IPS-NIHi7 (cell line): ENCODE results near the gene SPTBN5.
A peak's percentile ranks its signal among the peaks of the same experiment; 100 is the strongest.

Source experiments
- DNase-seq: peaks from one replicate; pipeline ENCODE4 v3.0.0; 2012; ENCODE audit warnings: mixed read lengths; ENCODE audit errors: extremely low spot score

The SPTBN5 gene

DNA sequence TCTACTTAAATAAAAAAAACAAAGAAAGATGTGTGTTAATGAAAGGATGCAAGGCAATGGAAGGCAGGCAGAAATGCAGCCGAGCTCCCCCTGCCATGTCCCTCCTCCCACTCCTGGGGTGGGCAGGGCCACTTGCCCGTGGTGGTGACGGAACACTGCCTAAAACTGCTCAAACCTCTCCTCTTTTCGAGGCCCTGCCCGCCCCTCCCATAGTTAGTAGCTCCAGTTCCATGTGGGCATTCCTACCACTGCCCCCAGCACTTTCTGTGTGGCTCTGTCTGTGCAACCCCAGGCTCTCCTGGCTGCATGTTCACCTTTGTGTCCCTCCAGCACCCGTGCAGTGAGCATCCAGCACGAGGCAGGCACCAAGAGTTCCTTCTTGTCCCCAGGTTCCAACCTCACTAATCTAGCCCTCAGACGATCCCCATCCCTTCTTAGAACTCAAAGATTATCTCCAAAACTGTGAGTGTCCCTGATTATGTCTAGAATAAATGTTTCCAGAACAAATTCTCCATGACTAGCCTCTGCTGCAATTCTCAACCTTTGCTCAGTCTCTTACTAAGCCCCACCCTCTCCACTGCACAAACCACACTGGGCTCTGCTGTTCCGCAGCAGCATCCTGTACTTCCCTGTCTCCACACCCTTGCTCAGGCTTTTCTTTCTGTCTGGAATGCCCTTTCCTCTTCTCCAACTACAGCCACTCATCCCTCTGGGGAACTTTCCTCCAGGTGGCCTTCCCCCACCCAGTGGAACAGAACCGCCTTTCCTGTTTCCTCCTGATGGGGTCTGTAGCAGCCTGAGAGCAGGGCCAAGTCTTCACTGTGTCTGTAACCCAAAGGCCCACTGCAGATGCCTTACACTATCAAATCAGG lies 32.6 kb upstream of the SPTBN5 start:
- no peak for DNase-seq

GRCh38 chr15:41925086-41925608 lies 31.3 kb upstream of the SPTBN5 start:
- no peak for DNase-seq

DNA sequence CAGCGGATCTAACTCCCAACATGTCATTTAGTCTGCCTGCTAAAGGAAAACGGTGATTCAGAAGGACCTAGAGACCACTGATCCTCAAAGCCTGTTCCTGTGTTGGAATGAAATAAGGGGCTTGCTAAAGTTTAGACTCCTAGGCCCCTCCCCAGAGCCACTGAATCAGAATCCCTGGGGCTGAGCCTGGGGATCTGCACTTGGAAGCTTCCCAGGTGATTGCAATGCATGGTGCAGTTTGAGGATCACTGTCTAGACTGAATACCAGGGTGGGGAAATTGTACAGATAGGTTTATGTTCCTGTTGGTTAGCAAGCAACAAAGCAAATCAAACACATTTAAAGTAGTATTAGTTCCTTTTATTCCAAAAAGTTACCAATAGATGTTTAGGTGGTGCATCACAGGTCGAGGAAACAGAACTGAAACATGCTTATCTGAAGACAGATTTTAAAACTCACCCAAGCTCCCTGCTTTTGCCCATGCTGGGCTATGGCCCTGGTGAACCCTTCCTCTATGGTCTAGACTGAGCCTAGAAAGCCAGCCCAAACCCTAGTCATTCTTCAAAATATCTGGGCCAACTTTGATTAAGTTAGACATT lies 29.6 kb upstream of the SPTBN5 start:
- no peak for DNase-seq

DNA sequence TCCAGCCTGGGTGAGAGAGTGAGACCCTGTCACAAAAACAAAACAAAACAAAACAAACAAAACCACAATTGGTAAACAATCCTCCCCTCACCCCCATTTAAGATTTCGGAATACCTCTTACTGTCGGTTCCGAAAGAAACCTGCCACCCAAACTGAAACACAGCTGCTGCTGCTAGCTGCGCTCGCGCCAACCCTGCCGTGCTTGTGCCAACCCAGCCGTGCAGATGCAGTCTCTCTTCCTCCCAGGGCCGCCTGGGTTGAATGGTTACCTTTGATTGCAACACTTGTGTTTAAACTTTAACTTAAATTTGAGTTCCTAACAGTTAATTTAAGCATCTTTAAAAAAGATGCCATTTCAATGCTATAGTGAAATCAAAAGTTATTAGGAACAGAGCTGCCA lies 28.5 kb upstream of the SPTBN5 start:
- DNase-seq: no peak

- no peak for DNase-seq
These were observed 27.8 kb upstream of the SPTBN5 start for GRCh38 chr15:41921639-41922038.

DNA sequence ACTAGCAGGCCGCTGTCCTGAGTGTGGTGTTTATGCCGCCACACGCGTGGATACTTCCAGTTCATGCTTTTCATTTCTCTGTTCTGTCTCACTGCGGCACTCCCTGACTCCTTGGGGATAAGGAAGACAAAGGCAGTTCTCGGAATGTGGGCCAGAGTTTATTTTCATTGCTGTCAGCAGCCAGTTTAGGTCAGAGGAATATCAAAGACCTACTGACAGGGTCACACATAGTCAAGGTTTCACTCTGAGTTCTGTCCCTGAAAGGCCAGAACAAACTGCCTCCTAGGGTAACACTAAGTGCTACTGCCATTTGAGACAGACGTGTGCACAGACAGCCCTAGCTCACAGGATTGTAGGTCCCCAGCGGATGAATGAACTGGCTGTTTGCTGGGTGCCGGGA lies 27.3 kb upstream of the SPTBN5 start:
- no peak for DNase-seq

- no peak for DNase-seq
These were observed 26.2 kb upstream of the SPTBN5 start for GRCh38 chr15:41919954-41920538.

GRCh38 chr15:41919201-41919820 lies 25.5 kb upstream of the SPTBN5 start:
- DNase-seq: no peak

DNA sequence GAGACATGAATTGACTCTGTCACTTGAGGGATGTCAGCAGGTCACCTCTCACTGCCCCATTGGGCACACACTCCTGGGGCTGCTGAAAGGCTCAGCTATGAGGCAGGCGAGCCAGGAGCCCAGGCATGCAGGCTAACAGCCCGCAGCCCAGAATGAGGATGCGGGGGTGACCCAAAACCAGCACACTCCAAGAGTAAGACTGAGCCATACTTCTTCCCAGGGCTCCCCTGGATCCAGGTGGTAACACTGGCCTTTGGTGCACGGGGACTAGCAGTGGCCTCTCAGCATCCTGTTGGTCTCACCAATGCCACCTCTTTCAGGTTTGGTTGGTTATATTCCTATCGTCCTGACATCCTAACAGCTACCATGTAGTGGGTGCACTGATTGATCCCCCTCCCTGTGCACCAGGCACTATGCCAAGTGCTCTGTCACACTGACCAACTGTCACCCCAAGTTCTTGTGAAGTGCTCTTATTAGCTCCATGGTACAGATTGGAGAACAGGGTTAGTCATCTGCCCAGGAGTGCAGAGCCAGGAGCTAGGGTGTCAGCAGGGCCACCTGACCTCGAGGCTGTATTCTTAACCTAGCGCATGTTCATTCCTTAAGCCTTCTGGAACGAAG lies 24.8 kb upstream of the SPTBN5 start:
- no peak for DNase-seq

- DNase-seq: no peak
These were observed 24.0 kb upstream of the SPTBN5 start for GRCh38 chr15:41917767-41918430.

DNA sequence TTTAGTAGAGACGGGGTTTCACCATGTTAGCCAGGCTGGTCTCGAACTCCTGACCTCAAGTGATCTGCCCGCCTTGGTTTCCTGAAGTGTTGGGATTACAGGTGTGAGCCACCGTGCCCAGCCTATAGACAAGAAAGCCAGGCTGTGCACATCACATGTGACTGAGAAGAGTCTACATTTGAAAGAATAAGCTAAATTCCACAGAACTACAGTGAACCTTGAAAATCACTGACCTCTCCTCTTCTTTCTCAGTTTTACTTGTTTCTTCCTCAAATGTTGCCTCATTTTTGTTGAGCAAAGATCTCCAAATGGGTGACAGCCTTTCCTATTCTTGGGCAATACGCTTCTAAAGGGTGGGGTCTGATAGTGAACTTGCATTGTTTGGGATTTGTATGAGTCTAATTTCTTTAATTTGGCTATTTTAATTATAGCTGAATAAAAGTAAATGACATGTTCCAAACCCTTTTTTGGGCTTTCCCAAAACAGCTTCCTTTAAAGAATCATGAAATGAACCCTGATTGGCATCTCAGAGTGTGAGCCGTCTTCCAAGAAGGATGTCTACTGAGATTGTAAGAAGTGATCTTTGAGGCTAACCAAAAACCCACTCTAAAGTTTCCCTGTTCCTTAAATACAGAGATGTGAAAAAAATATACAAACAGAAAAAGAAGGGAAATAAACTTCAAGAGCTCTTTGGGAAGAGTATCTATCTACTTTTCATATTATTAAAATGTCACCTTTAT lies 21.6 kb upstream of the SPTBN5 start:
- DNase-seq: no peak

DNA sequence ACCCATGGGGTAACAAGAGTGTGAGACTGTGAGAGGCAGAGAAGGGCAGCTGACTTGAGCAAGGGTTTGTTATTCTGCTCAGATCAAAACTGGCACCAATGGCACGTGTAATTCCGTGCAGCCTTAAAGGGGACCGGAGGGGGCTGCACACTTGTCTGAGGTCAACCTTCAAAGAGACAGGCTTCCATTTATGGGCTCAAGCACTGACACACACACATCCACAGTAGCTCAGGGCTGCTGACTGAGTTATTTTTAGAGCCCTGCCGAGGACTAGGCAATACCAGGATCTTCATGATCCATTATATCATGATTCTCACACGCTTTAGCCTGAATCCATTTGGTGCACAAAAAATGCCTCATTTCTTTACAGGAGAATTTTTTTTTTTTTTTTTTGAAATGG lies 20.6 kb upstream of the SPTBN5 start:
- DNase-seq: no peak

DNA sequence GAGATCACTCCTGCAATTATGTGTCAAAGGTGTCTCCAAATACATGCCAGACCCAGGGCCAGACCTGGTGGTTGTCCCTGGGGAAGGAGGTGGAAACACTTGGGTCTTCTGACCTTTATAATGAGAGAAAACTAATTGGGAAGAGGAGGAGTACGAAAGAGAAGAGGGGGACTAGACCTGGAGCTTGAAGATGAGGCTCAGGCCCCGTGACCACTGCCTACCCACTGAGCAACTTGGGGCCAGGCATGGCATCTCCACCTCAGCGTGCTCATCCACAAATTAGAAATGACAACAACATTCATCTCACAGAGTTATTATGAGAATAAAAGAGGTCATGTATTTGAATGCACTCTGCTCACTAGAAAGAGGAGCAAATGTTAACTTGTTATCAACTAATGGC lies 19.4 kb upstream of the SPTBN5 start:
- no peak for DNase-seq

- no peak for DNase-seq
These were observed 18.0 kb upstream of the SPTBN5 start for GRCh38 chr15:41911691-41912345.

DNA sequence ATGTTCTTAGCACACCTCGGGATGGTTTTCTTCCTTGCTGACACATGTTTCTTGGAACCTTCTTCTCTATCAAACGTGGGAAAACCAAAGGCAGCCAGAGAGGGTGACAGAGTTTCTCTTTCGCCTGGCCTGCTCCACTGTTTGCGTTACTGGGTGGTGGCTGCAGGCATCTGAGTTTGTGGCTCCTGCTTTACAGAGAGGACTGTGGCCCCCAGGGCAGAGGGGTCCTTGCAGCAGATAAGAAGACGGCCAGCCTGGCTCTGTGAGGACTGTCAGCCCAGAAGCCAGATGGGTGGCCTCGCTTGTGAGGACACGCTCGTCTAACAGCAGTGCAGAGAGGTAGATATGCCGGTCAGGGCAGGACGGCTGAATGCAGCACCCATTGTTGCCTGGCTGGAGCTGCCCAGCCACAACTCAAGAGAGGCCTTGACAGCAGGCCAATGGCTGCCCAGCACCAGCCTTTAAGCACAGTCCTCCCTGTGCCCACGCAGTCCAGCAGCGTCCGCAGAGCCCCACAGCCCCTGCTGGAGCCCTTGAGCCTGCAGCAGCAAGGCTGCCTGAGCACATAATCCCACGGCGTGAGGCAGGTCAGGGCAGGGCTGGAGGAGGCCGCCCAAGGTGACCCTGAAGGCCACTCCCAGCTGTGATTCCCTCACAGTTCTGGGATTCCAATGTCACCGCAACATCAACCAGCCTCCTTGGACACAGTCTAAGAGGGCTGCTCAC lies 15.0 kb upstream of the SPTBN5 start:
- DNase-seq: no peak

DNA sequence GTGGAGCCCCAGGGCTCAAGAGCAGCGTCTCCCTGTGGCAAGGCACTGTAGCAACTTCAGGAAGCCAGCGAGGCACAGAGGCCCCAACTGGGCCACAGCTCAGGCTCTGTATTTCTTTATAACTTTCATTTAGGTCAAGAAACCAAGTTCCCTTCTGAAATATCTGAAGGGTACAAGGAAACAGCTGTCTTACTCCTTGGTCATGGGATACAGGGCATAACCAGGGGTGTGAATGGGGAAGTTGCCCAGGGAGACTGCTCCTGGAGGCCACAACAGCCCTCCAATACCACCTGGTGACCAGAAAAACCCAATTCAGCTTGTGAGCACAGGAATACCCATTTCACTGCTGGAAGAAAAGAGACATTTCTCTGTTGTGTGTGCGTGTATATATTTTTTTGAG lies 13.3 kb upstream of the SPTBN5 start:
- DNase-seq: no peak

- no peak for DNase-seq
These were observed 12.8 kb upstream of the SPTBN5 start for GRCh38 chr15:41906608-41907007.

- no peak for DNase-seq
These were observed 11.4 kb upstream of the SPTBN5 start for GRCh38 chr15:41905036-41905793.

DNA sequence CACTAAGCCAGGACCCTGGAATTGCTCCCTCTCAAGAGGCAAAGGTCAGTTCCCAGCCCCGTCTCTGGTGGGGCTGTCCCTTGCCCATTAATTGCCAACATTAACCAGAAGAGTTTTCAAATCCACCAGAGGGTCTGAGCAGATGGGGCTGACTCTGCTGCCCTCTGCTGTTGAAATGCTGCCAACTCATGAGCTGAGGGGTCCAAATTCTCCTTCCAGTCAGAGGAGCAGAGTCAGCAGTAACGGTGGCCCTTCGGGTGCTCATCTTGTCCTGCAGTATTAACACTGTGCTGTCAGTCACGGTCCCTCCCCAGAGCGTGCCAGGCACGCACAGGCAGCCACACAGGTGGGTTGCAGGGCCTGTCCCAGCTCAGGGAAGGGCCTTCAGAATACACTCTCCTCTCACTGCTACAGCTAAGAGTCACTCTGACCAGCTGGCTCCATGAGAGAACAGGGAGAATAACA lies 10.7 kb upstream of the SPTBN5 start:
- peak; percentile 92 for DNase-seq
